H1 (cell line): ENCODE results near the gene VSX1. TPM values are rescaled to one million over a fixed set of nuclear protein-coding genes. Genes with fewer than 3 reads are reported as not detected.

Experiments
- CTCF ChIA-PET: fragments of 300-600 bp; sonication (Branson Sonifier 250); formaldehyde crosslinking; loops from one replicate; lab custom pipeline; 2021; ENCODE audit not compliant: partially characterized antibody; lab: Charles Lee
- POLR2A ChIA-PET: fragments of 300-600 bp; sonication (Branson Sonifier 250); formaldehyde crosslinking; loops from one replicate; lab custom pipeline; 2021; ENCODE audit warnings: inconsistent platforms; ENCODE audit not compliant: partially characterized antibody; lab: Charles Lee
- DNase-seq, 2 experiments: peaks; one replicate each; pipeline versions ENCODE4 v3.0.0 to v3.0.0-alpha.2; 2010 to 2022; ENCODE audit warnings: low spot score in 2 of 2, low read depth in 1 of 2, mixed read lengths in 1 of 2
- FAIRE-seq: peaks from 2 replicates; lab custom pipeline; 2011; peaks lifted over from hg19 to GRCh38; lab: Jason Lieb, UNC
- H2AFZ ChIP-seq: 2 replicates; pipeline ENCODE4 v1.8.1; 2012; ENCODE audit warnings: low read length, inconsistent platforms
- H2AK5ac ChIP-seq: 2 replicates; pipeline ENCODE4 v1.6.1; 2013; ENCODE audit warnings: low read depth, low read length
- H2BK120ac ChIP-seq: replicated peaks from 2 replicates; pipeline ENCODE3; 2013; ENCODE audit warnings: low read depth, low read length, inconsistent platforms
- H2BK12ac ChIP-seq: 2 replicates; pipeline ENCODE4 v1.6.1; 2013; ENCODE audit warnings: low read depth, low read length
- H2BK15ac ChIP-seq: 2 replicates; pipeline ENCODE4 v1.6.1; 2013; ENCODE audit warnings: low read length
- H2BK20ac ChIP-seq: 2 replicates; pipeline ENCODE4 v1.6.1; 2013; ENCODE audit warnings: low read length
- H2BK5ac ChIP-seq: 2 replicates; pipeline ENCODE4 v1.6.1; 2013; ENCODE audit warnings: low read depth, low read length
- H3K14ac ChIP-seq: 2 replicates; pipeline ENCODE4 v1.6.1; 2013; ENCODE audit warnings: inconsistent platforms; ENCODE audit not compliant: insufficient read length
- H3K18ac ChIP-seq: 2 replicates; pipeline ENCODE4 v1.6.1; 2013; ENCODE audit warnings: low read length; ENCODE audit errors: extremely low read depth
- H3K23ac ChIP-seq: 2 replicates; pipeline ENCODE4 v1.6.1; 2013; ENCODE audit warnings: inconsistent platforms; ENCODE audit not compliant: insufficient read length
- H3K23me2 ChIP-seq: 2 replicates; pipeline ENCODE4 v1.6.1; 2013; ENCODE audit warnings: low read depth, low read length
- H3K27ac ChIP-seq: 2 replicates; pipeline ENCODE4 v1.6.1; 2011; ENCODE audit warnings: low read depth, low read length, inconsistent platforms
- H3K27me3 ChIP-seq, 4 experiments: replicated peaks in 1 of 4; 1 replicate in 1 of 4; 2 replicates in 3 of 4; pipeline versions ENCODE4 v1.6.1 to v1.8.1; 2011 to 2013; ENCODE audit warnings: low read length in 3 of 4, mild to moderate bottlenecking in 3 of 4, inconsistent platforms in 2 of 4, mixed read lengths in 2 of 4, moderate library complexity in 1 of 4; ENCODE audit not compliant: control insufficient read depth in 3 of 4, insufficient read depth in 3 of 4; ENCODE audit errors: extremely low read depth in 1 of 4
- H3K36me3 ChIP-seq, 4 experiments: 2 replicates each; pipeline versions ENCODE4 v1.6.1 to v1.8.1; 2011 to 2013; ENCODE audit warnings: mild to moderate bottlenecking in 4 of 4, low read length in 3 of 4, moderate library complexity in 2 of 4, control low read depth in 1 of 4, inconsistent platforms in 1 of 4; ENCODE audit not compliant: insufficient read depth in 4 of 4, control insufficient read depth in 2 of 4
- H3K4ac ChIP-seq: replicated peaks from 2 replicates; pipeline ENCODE3; 2013; ENCODE audit warnings: low read length, low read depth, mixed read lengths, inconsistent platforms; ENCODE audit not compliant: insufficient read length
- H3K4me1 ChIP-seq, 4 experiments: replicated peaks in 1 of 4; 1 replicate in 1 of 4; 2 replicates in 3 of 4; pipeline versions ENCODE4 v1.6.1 to v1.8.1; 2011 to 2013; ENCODE audit warnings: low read length in 3 of 4, inconsistent platforms in 2 of 4, mixed read lengths in 1 of 4; ENCODE audit not compliant: insufficient read depth in 4 of 4, control insufficient read depth in 3 of 4
- H3K4me2 ChIP-seq, 2 experiments: 2 replicates each; pipeline versions ENCODE4 v1.6.1 to v1.8.1; 2011 to 2013; ENCODE audit warnings: low read depth in 2 of 2, low read length in 2 of 2, control low read depth in 1 of 2, inconsistent platforms in 1 of 2, mild to moderate bottlenecking in 1 of 2; ENCODE audit not compliant: insufficient read depth in 1 of 2
- H3K4me3 ChIP-seq, 4 experiments: fragments of 200-600, 300-600 bp in 1 of 4; sonication (generic), shearing (Covaris generic), sonication (Bioruptor Twin) in 1 of 4; 2 replicates each; pipeline versions ENCODE4 v1.5.1 to v1.8.1; 2011 to 2016; ENCODE audit warnings: low read length in 4 of 4, low read depth in 3 of 4, control low read depth in 2 of 4, inconsistent platforms in 2 of 4, mild to moderate bottlenecking in 2 of 4, mixed read lengths in 1 of 4, moderate library complexity in 1 of 4; ENCODE audit not compliant: insufficient read depth in 2 of 4; ENCODE audit errors: extremely low read depth in 1 of 4
- H3K56ac ChIP-seq: replicated peaks from 2 replicates; pipeline ENCODE3; 2013; ENCODE audit warnings: low read depth, mild to moderate bottlenecking, mixed read lengths, low read length, inconsistent platforms; ENCODE audit not compliant: insufficient read length
- H3K79me1 ChIP-seq: 2 replicates; pipeline ENCODE4 v1.6.1; 2013; ENCODE audit warnings: low read depth, low read length, control low read depth
- H3K79me2 ChIP-seq, 2 experiments: 2 replicates each; pipeline versions ENCODE4 v1.6.1 to v1.8.1; 2012 to 2013; ENCODE audit warnings: low read length in 2 of 2, mild to moderate bottlenecking in 2 of 2, inconsistent platforms in 1 of 2; ENCODE audit not compliant: insufficient read depth in 2 of 2, control insufficient read depth in 1 of 2
- H3K9ac ChIP-seq, 4 experiments: replicated peaks in 1 of 4; 1 replicate in 1 of 4; 2 replicates in 3 of 4; pipeline versions ENCODE4 v1.6.1 to v1.8.1; 2011 to 2013; ENCODE audit warnings: low read depth in 3 of 4, low read length in 3 of 4, control low read depth in 2 of 4, mild to moderate bottlenecking in 2 of 4, moderate library complexity in 2 of 4, inconsistent platforms in 1 of 4; ENCODE audit errors: extremely low read depth in 1 of 4
- H3K9me3 ChIP-seq, 2 experiments: 2 replicates each; pipeline versions ENCODE4 v1.6.1 to v1.8.1; 2012 to 2013; ENCODE audit warnings: mild to moderate bottlenecking in 2 of 2, moderate library complexity in 2 of 2, control low read depth in 1 of 2, inconsistent platforms in 1 of 2, low read depth in 1 of 2, low read length in 1 of 2, mixed read lengths in 1 of 2; ENCODE audit not compliant: insufficient read depth in 2 of 2
- H4K20me1 ChIP-seq, 2 experiments: replicated peaks in 1 of 2; 2 replicates each; pipeline versions ENCODE3 to v1.8.1; 2011 to 2013; ENCODE audit warnings: inconsistent platforms in 2 of 2, low read length in 2 of 2, mild to moderate bottlenecking in 1 of 2; ENCODE audit not compliant: insufficient read depth in 2 of 2, control insufficient read depth in 1 of 2
- H4K5ac ChIP-seq: 2 replicates; pipeline ENCODE4 v1.6.1; 2013; ENCODE audit warnings: low read length, low read depth, mixed read lengths, inconsistent platforms; ENCODE audit not compliant: insufficient read length
- H4K8ac ChIP-seq: 2 replicates; pipeline ENCODE4 v1.8.0; 2013; ENCODE audit warnings: mild to moderate bottlenecking, moderate library complexity, low read length, inconsistent platforms; ENCODE audit not compliant: insufficient read depth; ENCODE audit errors: extremely low read depth
- H4K91ac ChIP-seq: replicated peaks from 2 replicates; pipeline ENCODE3; 2013; ENCODE audit warnings: low read length, mixed read lengths, inconsistent platforms; ENCODE audit not compliant: insufficient read length
- GTF2F1 ChIP-seq: IDR thresholded peaks from 2 replicates; pipeline ENCODE4 v1.6.1; 2012; ENCODE audit warnings: low read depth, low read length, improper control_type of control experiment, borderline replicate concordance
- MAFK ChIP-seq: IDR thresholded peaks from 2 replicates; pipeline ENCODE4 v1.6.1; 2012; ENCODE audit warnings: low read depth, mild to moderate bottlenecking, improper control_type of control experiment, low read length
- NANOG ChIP-seq: IDR thresholded peaks from 2 replicates; pipeline ENCODE4 v1.6.1; 2011; ENCODE audit warnings: low read length, low read depth, mild to moderate bottlenecking, inconsistent platforms; ENCODE audit not compliant: insufficient read depth, poor library complexity, severe bottlenecking
- POLR2AphosphoS5 ChIP-seq: IDR thresholded peaks from 2 replicates; pipeline ENCODE4 v1.6.1; 2011; ENCODE audit warnings: low read depth, low read length
- RFX5 ChIP-seq: IDR thresholded peaks from 2 replicates; pipeline ENCODE4 v1.6.1; 2011; ENCODE audit warnings: low read depth, low read length, improper control_type of control experiment, borderline replicate concordance
- SAP30 ChIP-seq: fragments of 300-600 bp; sonication (generic); IDR thresholded peaks from 2 replicates; pipeline ENCODE4 v1.7.1; 2012; ENCODE audit warnings: low read length, moderate library complexity, mild to moderate bottlenecking, inconsistent platforms; ENCODE audit not compliant: insufficient read depth, insufficient replicate concordance
- SP2 ChIP-seq: IDR thresholded peaks from 2 replicates; pipeline ENCODE4 v1.6.1; 2012; ENCODE audit warnings: mild to moderate bottlenecking, low read length, inconsistent platforms
- SP4 ChIP-seq: IDR thresholded peaks from 2 replicates; pipeline ENCODE4 v1.6.1; 2012; ENCODE audit warnings: low read length, inconsistent platforms
- TAF1 ChIP-seq: IDR thresholded peaks from 2 replicates; pipeline ENCODE4 v1.6.1; 2011; ENCODE audit warnings: mild to moderate bottlenecking, low read depth, low read length
- TBP ChIP-seq: IDR thresholded peaks from 2 replicates; pipeline ENCODE4 v1.6.1; 2011; ENCODE audit warnings: low read depth, low read length, improper control_type of control experiment
- TEAD4 ChIP-seq: IDR thresholded peaks from 2 replicates; pipeline ENCODE4 v1.6.1; 2012; ENCODE audit warnings: low read depth, low read length, inconsistent platforms, mixed read lengths
- WGBS, 2 experiments: shearing (Covaris generic) in 1 of 2; methylation state at CpG; one replicate each; pipeline versions ENCODE4 v1.1.6 to v1.1.7; 2013 to 2015; ENCODE audit warnings: low lambda C conversion rate in 2 of 2, mixed read lengths in 2 of 2, inconsistent platforms in 1 of 2, low coverage in 1 of 2, missing lambda C conversion rate in 1 of 2; ENCODE audit not compliant: insufficient replicate concordance in 2 of 2, insufficient coverage in 1 of 2, insufficient read length in 1 of 2; ENCODE audit errors: extremely low coverage in 1 of 2, missing lambda C conversion rate in 1 of 2; 5-methylcytosine and 5-hydroxymethylcytosine counted together
- polyA plus RNA-seq, 7 experiments: library from polyadenylated mRNA; depleted of rRNA in 3 of 7; stranded (reverse) in 5 of 7; unstranded in 2 of 7; fragments of >200 nt in 5 of 7; fragments of 200-250 nt in 2 of 7; gene quantifications; 1 replicate in 5 of 7; 2 replicates in 1 of 7; 4 replicates in 1 of 7; pipeline versions ENCODE4 v1.2.1 to v1.2.3, GENCODE V29; 2011 to 2013; ENCODE audit warnings: missing spikeins in 2 of 7, mixed read lengths in 2 of 7
- total RNA-seq: library from RNA; stranded (reverse); fragmentation: NEBNext Ultra II Directional; extraction: Animal tissue kit (Norgen Biotek cat#: 25700); gene quantifications from 2 replicates; pipeline ENCODE4 v1.2.1, GENCODE V29; 2021

Gene VSX1
- total and polyA plus RNA-seq, 2 of the 8 experiments (the other 6 are each of a cell fraction or from before 2014, with no cell fraction given), result 0.14 TPM; not detected in 1

DNA sequence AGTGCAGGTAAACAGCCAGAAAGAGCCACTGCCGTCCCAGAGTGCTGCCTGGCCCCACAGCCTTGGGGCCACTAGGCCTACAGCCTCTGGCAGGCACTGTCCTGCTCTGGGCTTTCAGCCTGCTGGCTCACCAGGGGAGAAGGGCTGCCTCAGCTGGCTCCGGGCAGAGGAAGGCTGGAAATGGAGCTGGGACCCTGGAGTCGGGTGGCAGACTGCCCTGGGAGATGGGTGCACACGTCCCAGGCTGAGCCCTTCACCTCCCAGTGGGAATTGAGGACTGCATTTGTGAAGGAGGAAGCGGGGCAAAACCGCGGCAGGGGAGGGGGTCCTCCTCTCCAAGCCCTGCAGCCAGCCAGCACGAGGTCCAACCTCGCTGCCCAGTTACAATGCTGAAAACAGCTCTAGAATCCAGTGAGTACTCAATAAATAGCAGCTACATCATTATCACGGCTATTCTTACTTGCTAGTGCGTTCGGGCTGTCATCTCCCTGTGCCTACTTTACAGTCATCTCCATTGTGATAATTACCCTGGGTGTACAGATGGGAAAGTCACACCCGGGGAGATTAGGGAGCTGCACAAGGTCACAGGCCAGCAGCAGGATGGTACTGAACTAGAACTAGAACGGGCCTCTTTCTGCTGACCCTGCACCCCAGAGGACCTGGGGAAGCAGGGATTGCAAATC lies 37.1 kb downstream of the VSX1 start:
- Histone ChIP-seq H2BK15ac (no peak overlapping the region), H4K20me1 (no peaks in the 10 kb centered on the region), H4K91ac (no peak overlapping the region), H3K56ac (no peak overlapping the region), H3K27ac (no peak overlapping the region), H2BK20ac (no peak overlapping the region), H3K36me3 (no peaks in the 10 kb centered on the region), H3K4me1 (no peaks in the 10 kb centered on the region; a peak in 1 of 7 replicates), H3K79me1 (no peaks in the 10 kb centered on the region), H3K18ac (no peak overlapping the region), H3K79me2 (no peaks in the 10 kb centered on the region), H2BK120ac (no peak overlapping the region), H3K14ac (no peak overlapping the region), H3K23ac (no peak overlapping the region), H3K4me3 (no peak overlapping the region), H3K9ac (no peak overlapping the region), H2BK12ac (no peak overlapping the region), H4K5ac (no peak overlapping the region), H3K9me3 (no peaks in the 10 kb centered on the region), H3K23me2 (no peaks in the 10 kb centered on the region), H4K8ac (no peak overlapping the region), H3K4ac (no peak overlapping the region), H2AK5ac (no peak overlapping the region), H3K27me3 (no peaks in the 10 kb centered on the region; a peak in 1 of 7 replicates), H2BK5ac (no peak overlapping the region), H3K4me2 (no peak overlapping the region), H2AFZ (no peak overlapping the region)
- DNase-seq, result no peak
- ChIA-PET POLR2A (no interaction called here), CTCF (interaction anchor here (1.0 to 3.1 kb wide), 4 partner anchors 11 to 114 kb away, joined by 3 to 13 read pairs (median 6); no protein-coding TSS in a partner anchor)
- 87% methylated on average over 14 of the region's 14 CpGs; no CpG with 5 or more reads in 1 of the 2 experiments for WGBS, 2 experiments
- TF ChIP-seq TAF1, result no peak
- no peak for TF ChIP-seq TEAD4
- TF ChIP-seq NANOG, result no peak
- TF ChIP-seq RFX5, result no peak
- TF ChIP-seq SP4, result no peak
- TF ChIP-seq SAP30, result no peak
- TF ChIP-seq GTF2F1, result no peak
- no peak for TF ChIP-seq SP2
- TF ChIP-seq POLR2AphosphoS5, result no peak
- no peak for TF ChIP-seq TBP
- TF ChIP-seq MAFK, result no peak
- no peak for FAIRE-seq
